ENCODE results near the gene RALGPS1.

DNA sequence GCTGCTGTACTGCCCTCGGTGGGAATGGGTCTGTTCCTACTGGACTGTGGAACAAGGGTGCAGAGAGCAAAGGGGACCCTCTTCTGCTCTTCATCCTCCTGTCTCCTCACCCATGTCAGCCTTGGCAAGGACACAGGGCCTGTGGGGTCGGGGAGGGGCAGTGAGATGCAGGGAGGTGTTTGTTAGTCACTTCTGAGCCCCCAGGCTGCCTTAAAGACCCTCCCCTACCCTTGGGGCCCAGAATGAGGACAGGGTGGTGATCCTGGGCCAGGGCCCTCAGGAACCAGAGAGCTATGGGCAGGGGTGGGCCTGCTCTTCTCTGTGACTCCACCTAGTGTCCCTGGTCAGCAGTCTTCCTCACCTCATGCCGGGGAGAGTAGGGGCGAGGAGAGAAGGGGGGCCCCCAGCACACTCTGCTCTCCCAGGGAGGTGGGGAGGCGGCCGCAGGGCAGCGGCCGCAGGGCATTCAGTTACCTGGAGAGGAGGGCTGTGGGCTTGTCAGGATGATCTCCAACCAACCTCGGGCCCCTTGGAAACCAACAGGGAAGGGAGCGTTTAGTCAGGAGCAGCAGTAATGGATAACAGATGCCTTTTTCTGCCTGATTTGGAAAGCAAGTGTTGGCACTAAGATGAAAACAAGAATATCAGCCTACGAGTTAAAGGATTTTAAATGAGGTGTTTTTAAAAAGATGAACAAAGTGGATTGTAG lies 288.0 kb downstream of the RALGPS1 start:
- TF ChIP-seq CTCF (IDR thresholded peaks at IDR 0.05) (no peak), POLR2A (IDR thresholded peaks at IDR 0.05) (no peak), POLR2AphosphoS5 (IDR thresholded peaks at IDR 0.05) (no peak), EP300 (IDR thresholded peaks at IDR 0.05) (no peak)
